ENCODE results near the gene TSPEAR.
A peak's percentile ranks its signal among the peaks of the same experiment; 100 is the strongest.
"Not testable (repeated sequence)": the region's sequence is repeated elsewhere in the genome, so short reads cannot be mapped to it uniquely, and the experiment has no call there.

TSPEAR gene

DNA sequence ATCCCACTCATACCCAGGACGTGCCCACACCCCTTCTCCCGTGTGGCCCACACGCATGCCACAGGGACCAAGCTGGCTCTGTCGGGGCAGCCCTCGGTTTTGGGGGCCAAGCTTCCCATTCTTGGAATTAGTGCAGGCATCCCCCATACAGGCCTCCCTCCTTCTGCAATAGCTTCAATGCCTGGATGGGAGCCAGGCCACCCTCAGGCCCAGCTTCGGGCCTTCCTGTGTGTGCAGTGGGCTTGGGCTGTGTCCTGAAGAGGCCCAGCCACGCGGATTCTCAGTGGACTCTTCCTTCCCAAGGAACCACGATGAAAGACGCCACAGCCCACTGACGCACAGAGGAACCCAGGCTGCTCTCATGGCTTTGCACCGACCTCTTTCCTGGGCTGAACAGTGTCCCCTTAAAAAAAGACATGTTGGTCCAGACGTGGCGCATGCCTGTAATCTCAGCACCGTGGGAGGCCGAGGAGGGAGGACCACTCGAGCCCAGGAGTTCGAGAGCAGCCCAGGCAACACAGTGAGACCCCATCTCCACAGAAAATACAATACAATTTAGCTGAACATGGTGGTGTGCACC is 61.8 kb downstream of the TSPEAR start:
- DNase-seq, result no peak

DNA sequence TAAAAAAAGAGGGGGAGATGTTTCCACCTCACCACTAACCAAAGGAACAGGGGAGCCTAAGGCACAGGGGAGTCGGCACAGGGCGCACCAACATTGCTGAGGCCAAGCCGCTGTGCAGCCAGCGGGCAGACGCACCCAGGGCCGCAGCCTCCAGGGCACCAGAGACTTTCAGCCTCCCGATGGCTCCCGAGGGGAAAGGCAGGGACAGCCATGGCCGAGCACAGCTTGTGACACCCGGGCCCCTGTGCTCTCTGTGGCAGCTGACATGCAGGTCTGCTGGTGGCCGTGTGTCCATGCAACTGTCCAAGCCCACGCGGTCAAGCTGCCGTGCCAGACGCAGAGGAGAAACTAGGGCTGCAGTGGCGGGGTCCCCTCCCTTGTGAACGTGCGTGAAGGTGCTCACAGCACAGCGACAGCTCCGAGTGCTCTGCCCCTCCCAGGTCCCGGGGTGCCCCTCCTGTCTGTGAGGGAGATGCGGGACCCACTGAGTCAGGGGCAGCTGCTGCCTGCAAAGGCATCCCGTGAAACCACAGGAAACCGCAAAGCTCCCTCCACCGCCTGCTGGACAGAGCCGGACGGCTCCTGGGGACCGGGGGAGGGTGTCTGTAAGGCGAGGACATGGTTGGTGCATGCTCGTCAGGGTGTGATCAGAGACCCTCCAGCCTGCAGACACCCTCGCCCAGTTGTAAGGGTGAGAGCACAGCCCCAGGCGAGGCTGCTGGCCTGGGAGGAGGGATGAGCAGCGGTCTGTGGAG is 62.6 kb downstream of the TSPEAR start:
- DNase-seq, result no peak

DNA sequence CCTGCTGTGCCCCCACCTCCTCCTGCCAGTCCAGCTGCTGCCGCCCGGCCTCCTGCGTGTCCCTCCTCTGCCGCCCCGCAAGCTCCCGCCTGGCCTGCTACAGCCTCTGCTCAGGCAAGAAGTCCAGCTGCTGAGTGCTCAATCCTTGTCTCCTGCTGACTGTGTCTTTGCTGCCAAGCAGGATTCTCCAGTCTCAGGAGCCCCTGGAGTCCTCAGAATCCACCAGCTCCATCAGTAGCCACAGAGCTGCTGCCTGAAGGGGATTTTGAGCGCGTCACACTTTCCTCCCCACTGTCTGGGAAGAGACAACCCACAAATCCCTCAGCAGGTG is 64.2 kb downstream of the TSPEAR start:
- peak; percentile 46 for DNase-seq

DNA sequence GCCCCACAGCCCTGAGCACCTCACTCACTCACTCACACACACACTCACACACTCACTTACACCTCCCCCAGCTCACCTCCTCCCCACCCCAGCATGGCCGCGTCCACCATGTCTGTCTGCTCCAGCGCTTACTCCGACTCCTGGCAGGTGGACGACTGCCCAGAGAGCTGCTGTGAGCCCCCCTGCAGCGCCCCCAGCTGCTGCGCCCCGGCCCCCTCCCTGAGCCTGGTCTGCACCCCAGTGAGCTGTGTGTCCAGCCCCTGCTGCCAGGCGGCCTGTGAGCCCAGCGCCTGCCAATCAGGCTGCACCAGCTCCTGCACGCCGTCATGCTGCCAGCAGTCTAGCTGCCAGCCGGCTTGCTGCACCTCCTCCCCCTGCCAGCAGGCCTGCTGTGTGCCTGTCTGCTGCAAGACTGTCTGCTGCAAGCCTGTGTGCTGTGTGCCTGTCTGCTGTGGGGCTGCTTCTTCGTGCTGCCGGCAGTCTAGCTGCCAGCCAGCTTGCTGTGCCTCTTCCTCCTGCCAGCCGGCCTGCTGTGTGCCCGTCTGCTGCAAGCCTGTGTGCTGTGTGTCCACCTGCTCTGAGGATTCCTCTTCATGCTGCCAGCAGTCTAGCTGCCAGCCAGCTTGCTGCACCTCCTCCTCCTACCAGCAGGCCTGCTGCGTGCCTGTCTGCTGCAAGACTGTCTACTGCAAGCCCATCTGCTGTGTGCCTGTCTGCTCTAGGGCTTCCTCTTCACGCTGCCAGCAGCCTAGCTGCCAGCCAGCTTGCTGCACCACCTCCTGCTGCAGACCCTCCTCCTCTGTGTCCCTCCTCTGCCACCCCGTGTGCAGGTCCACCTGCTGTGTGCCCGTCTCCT is 64.8 kb downstream of the TSPEAR start, which contains the start of gene KRTAP10-11:
Gene KRTAP10-11, plus strand, starts transcription at position 49 of the 856 bp plus-strand sequence. Its CDS starts 45 bp downstream, at position 94.
- not testable (repeated sequence) for DNase-seq

DNA sequence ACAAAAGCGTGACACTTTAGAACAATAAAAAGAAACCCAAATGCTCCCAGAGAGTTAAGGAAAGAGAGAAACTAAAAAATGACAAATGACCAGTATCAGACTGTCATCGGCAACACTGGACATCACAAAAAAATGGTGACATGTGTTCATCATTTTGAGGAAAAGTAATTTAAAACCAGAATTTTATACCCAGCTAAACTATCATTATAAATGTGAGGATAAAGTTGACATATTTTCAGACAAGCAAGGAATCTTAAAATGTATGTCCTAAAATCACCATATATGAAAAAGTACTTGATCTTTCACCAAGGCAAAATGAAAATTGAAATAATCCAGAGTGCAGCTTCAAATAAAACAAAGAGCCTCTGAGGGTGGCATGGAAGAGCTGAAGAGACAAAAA is 66.5 kb downstream of the TSPEAR start:
- DNase-seq, result no peak

DNA sequence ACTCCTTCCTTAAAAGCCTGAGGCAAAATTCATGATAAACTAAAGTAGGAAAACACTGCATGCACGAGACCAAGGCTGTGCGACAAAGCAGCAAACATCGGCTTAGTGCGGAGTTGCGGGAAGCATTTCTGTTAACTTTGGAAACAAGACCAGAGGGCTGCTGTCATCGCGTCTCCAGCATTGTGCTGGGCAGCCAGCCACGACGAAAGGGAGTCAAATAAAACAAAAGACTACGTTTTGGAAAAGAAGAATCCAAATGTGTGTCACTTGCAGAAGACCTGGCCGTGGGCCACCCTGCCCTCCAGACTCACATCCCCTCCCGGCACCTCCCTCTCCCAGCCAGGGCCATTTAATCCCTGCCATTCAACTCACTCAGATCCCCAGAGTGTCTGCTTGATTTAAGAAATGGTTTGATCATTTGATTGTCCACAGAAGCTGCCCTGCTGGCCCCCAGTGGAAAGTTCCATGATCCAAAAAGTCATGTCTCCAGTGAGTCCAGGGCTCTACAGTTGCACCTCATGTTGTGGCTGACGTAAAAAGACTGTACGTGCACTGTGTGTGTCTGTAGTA is 67.5 kb downstream of the TSPEAR start:
- no peak for DNase-seq

DNA sequence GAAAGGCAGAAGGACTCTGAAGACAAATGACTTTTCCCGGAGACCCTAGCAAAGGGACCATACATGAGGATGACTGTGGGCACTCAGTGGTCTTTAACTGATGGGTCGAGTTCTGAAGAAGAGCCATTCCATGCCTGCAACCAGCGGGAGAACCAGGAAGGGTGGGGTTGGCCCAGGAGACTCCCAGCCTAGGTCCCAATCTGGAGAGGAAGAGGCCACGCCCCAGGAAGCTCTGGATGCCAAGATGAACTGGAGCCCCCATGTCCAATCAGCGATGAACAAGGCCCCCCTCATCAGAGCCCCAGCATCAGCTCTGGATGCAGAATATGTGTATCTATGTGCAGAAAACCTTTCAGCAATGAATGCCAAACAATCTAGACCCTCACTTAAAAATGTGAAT is 70.6 kb downstream of the TSPEAR start:
- DNase-seq, result no peak

DNA sequence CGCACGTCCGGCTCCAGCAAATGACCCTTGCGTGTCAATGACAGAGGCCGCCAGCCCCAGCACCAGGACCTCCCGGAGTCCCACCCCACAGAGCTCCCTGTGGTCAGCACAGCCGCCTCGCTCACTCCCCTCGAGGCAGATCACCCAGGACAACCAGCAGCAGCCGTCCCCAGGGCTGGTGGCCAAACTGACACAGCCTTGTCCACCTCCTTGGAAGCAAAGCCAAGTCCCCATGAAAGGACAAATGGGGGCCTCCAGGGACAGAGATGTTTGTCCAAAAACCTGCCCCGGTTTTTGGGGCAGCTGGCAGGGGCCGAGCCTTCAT is 72.1 kb downstream of the TSPEAR start:
- DNase-seq, result no peak

DNA sequence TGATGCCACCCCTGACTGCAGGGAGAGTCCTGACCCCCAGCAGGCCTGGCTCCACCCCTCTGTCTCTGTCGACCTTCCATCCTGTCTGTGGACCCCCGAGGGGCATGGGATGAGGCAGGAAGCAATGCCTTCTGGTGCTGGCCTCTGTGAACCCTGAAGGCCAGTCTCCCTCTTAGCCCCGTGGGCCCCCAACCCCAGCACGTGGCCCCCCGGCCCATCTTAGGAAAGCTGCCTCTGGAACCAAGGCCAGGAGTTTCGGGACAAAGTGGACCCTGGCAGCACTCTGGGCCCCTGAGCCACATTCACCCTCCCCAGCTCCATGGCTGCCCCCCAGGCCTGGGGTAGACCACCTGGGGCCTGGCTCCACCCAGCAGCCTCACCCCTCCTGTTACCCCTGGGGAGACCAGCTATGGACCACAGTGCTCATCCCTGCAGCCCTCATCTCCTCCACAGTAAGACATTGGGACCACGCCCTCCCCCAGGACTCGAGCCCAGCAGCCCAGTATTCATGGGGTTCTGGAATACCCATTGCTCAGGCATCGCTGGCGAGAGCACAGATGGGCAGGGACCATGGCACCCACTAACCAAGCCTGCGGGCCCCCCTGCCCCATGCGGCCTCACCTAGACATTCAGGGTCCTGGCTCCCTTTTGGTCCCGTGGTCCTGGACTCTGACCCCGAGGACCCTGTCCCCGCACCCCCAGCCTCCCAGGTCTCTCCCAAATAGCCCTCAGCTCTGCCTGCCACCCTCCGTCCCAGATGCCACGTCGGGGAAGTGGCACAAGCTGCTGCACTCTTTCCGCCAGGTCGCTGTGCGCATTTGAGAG is 72.7 kb downstream of the TSPEAR start:
- not testable (repeated sequence) for DNase-seq

DNA sequence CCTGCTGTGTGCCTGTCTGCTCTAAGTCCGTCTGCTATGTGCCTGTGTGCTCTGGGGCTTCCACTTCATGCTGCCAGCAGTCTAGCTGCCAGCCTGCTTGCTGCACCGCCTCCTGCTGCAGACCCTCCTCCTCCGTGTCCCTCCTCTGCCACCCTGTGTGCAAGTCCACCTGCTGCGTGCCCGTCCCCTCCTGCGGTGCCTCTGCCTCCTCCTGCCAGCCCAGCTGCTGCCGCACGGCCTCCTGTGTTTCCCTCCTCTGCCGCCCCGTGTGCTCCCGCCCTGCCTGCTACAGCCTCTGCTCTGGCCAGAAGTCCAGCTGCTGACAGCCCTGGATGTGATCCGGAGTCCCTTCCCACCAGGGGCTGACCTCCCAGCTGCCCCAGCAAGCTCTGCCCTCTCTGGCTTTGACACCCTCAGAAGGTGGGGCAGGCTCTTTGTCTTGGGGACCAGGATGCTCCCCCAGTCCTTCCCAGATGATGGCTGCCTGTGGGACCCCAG is 73.5 kb downstream of the TSPEAR start:
- DNase-seq, result not testable (repeated sequence)

DNA sequence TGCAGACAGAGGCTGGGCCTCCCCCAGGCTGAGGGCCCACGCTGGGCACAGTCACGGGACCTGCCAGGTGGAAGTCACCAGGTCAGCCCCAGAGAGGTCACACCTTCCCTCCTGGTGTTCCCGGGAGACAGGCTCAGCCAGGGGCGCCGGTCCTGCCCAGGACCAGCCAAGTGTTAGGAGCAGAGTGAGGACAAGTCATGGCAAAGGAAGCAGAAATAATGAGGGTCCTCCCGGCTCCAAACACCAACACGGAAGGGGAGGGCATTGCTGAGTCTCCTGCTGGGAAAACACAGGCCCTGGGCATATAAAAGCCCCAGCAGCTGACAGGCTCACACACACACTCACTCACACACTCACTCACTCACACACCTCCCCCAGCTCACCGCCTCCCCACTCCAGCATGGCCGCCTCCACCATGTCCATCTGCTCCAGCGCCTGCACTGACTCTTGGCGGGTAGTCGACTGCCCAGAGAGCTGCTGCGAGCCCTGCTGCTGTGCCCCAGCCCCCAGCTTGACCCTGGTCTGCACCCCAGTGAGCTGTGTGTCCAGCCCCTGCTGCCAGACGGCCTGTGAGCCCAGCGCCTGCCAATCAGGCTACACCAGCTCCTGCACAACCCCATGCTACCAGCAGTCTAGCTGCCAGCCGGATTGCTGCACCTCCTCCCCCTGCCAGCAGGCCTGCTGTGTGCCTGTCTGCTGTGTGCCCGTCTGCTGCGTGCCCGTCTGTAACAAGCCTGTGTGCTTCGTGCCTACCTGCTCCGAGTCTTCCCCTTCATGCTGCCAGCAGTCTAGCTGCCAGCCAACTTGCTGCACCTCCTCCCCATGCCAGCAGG is 74.1 kb downstream of the TSPEAR start, which contains the start of gene KRTAP10-10:
Gene KRTAP10-10, plus strand, starts transcription at position 339 of the 833 bp plus-strand sequence. Its CDS starts 62 bp downstream, at position 401.
- DNase-seq, result no peak

DNA sequence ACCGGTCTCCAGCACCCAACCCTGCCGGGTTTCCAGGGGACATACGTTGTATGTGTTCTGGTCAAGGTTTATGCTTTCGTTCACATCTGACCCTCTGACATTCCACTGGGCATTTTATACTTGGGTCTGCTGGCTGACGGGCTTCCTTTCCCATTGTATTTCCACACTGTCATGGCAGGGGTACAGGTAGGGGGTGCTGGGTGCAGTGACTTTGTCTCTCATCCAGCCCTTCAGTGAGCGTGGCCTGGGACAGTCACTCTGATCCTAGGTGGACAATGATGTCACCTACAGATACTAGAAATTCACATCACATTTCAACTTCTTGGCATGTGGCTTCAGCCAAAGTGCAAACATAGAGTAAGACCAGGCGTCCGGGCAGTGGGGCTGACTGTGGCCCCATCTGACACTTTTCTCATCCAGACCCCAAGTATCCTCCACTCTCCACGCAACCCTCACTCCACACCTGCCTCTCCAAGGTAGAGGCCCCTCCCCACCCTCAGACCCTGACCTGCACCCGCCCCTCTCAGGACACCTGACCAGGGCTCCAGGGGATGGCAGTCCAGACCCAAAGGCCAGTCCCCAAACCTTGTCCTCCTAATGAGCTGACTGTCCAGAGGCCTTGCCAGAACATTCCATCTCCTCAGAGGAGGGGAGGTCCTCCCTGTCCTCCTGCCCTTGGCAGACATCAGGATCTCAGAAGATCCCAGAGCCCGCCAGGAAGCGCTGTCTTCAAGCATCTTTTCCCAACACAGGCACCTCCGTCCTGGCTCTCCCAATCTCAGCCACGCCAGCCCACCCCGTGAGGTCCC is 75.0 kb downstream of the TSPEAR start:
- no peak for DNase-seq

DNA sequence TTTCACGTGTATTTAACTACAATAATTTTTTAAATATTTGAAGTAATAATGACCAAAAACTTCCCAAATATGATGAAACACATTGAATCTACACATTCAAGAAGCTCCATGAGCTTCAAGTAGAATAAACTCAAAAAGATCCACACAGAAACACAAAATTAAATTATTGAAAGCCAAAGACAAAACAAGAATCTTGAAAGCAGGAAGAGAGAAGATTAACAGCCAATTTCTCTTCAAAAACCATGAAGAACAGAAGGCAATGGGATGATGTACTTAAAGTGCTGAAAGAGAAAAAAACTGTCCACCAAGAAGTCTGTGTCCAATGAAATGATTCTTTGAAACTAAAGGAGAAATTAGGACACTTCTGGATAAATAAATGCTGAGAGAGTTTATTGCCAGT is 79.3 kb downstream of the TSPEAR start:
- DNase-seq, result no peak

DNA sequence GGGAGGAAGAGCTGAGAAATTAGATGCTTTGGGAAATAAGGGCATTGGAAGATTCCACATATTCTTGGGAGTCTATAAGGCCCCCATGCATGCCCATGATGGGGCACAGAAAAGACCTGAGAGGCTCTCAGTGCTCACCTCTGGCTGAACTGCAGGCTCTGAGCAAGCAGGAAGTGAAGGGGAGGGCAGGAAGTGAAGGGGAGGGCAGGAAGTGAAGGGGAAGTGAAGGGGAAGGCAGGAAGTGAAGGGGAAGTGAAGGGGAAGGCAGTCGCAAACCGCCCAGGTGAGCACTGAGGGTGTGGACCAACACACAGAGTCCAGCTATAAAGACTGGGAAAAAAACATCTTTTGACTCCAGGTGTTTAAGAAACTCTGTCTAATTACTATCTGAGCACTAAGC is 80.9 kb downstream of the TSPEAR start:
- DNase-seq, result no peak

DNA sequence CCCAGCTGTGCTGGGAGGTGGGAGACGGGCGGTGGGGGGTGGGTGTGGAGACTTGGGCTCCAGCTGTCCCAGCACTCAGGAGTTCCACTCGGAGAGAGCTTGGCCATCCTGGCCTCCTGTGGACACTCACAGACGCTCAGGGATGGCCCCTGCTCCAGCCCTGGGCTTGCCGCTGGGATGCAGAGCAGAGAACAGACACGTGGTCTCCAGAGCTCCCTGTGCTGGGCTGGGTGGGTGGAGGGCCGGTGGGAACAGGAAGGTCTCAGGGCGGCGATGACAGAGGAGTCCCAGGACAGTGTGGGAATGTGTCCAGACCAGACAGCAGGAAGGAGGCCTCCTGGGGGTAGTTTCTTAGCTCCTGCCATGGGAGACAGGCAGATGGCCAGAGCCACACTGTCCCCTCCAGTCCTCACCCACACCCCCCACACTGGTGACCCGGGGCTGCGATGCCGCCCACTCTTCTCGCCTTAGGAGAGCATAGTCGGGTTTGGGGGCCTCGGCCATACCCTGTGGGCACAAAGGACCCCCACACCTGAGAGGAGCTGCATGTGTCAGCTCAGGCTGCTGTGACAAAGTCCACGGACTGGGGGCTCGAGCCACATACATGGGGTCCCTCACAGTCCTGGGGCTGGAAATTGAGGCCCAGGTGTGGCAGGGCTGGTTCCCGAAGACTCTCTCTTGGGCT is 82.5 kb downstream of the TSPEAR start:
- DNase-seq, result no peak

DNA sequence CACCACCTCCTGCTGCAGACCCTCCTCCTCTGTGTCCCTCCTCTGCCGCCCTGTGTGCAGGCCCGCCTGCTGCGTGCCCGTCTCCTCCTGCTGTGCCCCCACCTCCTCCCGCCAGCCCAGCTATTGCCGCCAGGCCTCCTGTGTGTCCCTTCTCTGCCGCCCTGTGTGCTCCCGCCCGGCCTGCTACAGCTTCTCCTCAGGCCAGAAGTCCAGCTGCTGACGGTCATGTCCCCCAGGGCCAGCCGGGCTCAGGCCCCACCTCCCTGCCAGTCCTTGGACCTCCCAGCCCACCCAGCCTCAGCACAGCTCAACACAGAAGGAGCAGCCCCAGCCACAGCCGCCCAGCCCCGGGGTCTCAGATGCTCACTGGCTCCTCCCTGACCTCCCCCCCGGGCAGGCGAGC is 83.5 kb downstream of the TSPEAR start:
- not testable (repeated sequence) for DNase-seq

DNA sequence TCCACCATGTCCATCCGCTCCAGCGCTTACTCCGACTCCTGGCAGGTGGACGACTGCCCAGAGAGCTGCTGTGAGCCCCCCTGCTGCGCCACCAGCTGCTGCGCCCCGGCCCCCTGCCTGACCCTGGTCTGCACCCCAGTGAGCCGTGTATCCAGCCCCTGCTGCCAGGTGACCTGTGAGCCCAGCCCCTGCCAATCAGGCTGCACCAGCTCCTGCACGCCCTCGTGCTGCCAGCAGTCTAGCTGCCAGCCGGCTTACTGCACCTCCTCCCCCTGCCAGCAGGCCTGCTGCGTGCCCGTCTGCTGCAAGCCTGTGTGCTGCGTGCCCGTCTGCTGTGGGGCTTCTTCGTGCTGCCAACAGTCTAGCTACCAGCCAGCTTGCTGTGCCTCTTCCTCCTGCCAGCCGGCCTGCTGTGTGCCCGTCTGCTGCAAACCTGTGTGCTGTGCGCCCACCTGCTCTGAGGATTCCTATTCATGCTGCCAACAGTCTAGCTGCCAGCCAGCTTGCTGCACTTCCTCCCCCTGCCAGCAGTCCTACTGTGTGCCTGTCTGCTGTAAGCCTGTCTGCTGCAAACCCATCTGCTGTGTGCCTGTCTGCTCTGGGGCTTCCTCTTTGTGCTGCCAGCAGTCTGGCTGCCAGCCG is 84.1 kb downstream of the TSPEAR start:
- not testable (repeated sequence) for DNase-seq

DNA sequence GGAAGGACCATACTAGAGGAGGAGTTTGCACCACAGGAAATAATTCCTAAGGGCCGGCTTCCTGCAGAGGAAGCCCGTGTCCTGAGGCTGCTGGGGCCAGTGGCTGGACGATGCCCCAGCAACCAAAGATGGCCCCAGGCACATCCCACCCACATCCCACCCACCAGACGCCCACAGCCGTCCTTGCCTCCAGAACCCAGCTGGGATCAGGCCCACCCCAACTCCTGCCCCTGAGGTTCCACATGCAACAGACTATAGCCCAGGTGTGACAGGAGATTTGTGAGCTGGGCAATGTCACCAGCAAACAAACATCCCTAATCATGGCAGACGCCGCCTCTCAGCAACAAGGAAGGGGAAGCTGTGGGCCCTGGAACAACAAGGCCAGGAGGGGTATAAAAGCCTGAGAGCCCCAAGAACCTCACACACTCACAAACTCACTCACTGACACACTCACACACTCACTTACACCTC is 84.7 kb downstream of the TSPEAR start, which contains the start of gene KRTAP10-9:
Gene KRTAP10-9, plus strand, starts transcription at position 421 of the 471 bp plus-strand sequence. CDS start 79 bp downstream, outside the sequence.
- no peak for DNase-seq

DNA sequence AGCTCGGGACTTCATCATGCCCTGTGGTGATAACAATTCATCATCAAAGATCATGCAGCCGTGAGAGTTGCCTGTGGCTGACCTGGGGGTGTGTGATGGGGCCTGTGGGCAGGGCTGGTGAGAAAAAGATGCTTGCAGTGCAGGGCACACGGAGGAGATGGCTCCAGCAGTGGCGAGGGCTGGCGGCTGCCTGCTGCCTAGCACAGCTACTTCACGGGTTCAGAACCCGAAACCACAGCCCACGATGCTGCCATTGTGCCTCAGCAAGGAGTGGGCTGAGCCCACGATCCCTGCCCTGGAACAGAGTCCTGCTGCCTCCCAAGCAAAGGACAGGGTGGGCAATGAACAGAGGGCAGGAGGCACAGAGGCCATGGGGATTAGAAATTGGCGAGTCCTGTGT is 85.1 kb downstream of the TSPEAR start:
- no peak for DNase-seq
